Measurements from ENCODE around the gene DPP6. TPM values are rescaled to one million over a fixed set of nuclear protein-coding genes. Genes with fewer than 3 reads are reported as not detected.

The DPP6 gene
- total RNA-seq, 1 experiment from 2014 or later: not detected

GRCh38 chr7:154905146-154905545, 852.9 kb downstream of the DPP6 start:
- no peak for DNase-seq (ENCODE audit: low read depth in 1 of 2, low spot score in 2 of 2)
- H3K27ac ChIP-seq: no peak overlapping the region
- H3K4me1 ChIP-seq (replicated peaks): no peaks in the 10 kb centered on the region
- H3K27me3 ChIP-seq (replicated peaks): 0 out of 2 replicates have a peak, but pooled peaks cover 4% of the 10 kb centered on the region
- no peak overlapping the region for H3K4me3 ChIP-seq
- H3K9me3 ChIP-seq (replicated peaks): no peaks in the 10 kb centered on the region
- H3K36me3 ChIP-seq: no peaks in the 10 kb centered on the region

DNA sequence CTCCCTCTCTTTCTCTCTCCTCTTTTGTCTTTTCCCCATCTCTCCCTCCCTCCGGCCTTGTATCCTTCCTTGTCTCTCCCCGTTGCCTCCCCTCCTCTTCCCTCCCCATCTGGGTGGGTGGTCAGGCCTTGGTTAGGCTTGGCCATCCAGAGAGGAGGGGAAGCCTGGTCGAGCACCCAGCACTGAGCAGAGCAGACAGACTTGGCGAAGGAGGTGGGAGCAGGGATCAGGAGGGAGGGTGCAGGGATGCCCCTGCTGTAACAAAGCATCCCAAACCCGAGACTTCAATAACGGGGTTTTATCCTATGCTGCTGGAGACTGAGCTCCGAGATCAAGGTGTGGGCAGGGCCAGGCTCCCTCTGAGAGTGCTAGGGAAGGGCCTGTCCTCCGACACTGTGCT, 853.4 kb downstream of the DPP6 start:
- no peak for DNase-seq (ENCODE audit: low read depth in 1 of 2, low spot score in 2 of 2)
- 0 out of 2 replicates have a peak, but pooled peaks cover 4% of the 10 kb centered on the region for H3K27me3 ChIP-seq (replicated peaks)
- no peak overlapping the region for H3K4me3 ChIP-seq

DNA sequence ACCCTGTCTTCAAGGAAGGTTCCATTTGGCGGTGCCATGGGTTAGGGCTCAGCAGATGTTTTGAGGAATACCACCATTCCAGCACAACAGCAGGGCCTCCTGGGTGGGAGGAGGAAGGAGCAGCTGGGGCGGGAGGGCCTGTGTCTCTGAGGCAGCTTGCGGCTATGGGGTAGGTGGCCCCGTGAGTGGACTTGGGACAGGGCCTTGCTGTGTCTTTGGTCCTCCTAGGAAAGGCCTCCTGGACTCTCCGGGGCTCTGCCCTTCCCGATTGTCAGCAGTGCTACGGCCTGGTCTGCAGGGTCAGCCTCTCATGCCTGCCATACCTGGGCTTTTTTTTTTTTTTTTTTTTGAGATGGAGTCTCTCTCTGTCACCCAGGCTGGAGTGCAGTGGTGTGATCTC, 854.0 kb downstream of the DPP6 start:
- Histone ChIP-seq H3K4me1 (replicated peaks) (no peaks in the 10 kb centered on the region), H3K9me3 (replicated peaks) (0 out of 2 replicates have a peak, but pooled peaks cover 2% of the 10 kb centered on the region), H3K36me3 (no peaks in the 10 kb centered on the region), H3K27ac (no peak overlapping the region), H3K4me3 (no peak overlapping the region), H3K27me3 (replicated peaks) (0 out of 2 replicates have a peak, but pooled peaks cover 4% of the 10 kb centered on the region)
- DNase-seq (ENCODE audit: low read depth in 1 of 2, low spot score in 2 of 2): no peak

More for the DNA sequence above, 853.4 kb downstream of the DPP6 start:
- H3K36me3 ChIP-seq: no peaks in the 10 kb centered on the region
- H3K9me3 ChIP-seq (replicated peaks): no peaks in the 10 kb centered on the region
- no peaks in the 10 kb centered on the region for H3K4me1 ChIP-seq (replicated peaks)
- H3K27ac ChIP-seq: no peak overlapping the region

GRCh38 chr7:154906736-154907355, 854.6 kb downstream of the DPP6 start:
- Histone ChIP-seq H3K27ac (no peak overlapping the region), H3K9me3 (replicated peaks) (0 out of 2 replicates have a peak, but pooled peaks cover 2% of the 10 kb centered on the region), H3K36me3 (no peaks in the 10 kb centered on the region), H3K4me1 (replicated peaks) (no peaks in the 10 kb centered on the region), H3K4me3 (no peak overlapping the region), H3K27me3 (replicated peaks) (0 out of 2 replicates have a peak, but pooled peaks cover 4% of the 10 kb centered on the region)
- DNase-seq (ENCODE audit: low read depth in 1 of 2, low spot score in 2 of 2): no peak

DNA sequence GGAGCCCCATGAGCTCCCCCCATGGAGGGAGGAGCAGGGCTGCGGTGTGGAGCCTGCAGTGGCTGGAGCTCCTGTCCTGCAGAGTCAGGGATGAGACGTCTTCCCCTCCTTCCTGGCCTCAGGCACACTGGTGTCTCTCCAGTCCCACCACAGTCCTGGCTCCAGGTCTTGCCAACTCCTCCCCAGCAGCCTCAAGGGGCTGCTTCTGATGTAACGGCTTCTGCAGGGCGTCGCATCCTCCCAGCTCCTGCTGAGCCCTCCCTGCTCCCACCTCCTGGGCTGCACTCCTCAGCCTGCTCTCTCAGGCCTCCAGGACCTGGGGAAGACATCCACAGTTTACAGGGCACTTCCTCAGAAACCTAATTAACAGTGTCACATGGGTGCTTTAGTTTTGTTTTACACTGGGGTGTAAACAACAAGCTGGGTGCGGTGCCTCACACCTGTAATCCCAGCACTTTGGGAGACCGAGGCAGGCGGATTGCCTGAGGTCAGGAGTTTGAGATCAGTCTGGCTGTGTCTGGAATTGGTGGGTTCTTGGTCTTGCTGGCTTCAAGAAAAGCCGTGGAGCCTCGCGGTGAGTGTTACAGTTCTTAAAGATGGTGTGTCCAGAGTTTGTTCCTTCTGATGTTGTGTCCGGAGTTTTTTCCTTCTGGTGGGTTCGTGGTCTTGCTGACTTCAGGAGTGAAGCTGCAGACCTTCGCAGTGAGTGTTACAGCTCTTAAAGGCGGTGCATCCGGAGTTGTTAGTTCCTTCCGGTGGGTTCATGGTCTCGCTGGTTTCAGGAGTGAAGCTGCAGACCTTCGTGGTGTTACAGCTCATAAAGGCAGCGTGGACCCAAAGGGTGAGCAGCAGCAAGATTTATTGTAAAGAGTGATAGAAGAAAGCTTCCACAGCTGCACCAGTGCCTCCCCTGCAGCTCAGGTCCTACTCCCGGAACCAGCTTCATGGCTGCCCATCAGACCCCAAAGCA, 855.7 kb downstream of the DPP6 start:
- no peaks in the 10 kb centered on the region for H3K36me3 ChIP-seq
- H3K4me1 ChIP-seq (replicated peaks): no peaks in the 10 kb centered on the region
- 0 out of 2 replicates have a peak, but pooled peaks cover 4% of the 10 kb centered on the region for H3K27me3 ChIP-seq (replicated peaks)
- DNase-seq (ENCODE audit: low read depth in 1 of 2, low spot score in 2 of 2): no peak
- no peak overlapping the region for H3K27ac ChIP-seq
- 0 out of 2 replicates have a peak, but pooled peaks cover 2% of the 10 kb centered on the region for H3K9me3 ChIP-seq (replicated peaks)
- H3K4me3 ChIP-seq: no peak overlapping the region

GRCh38 chr7:154909241-154910105, 857.3 kb downstream of the DPP6 start:
- Histone ChIP-seq H3K9me3 (replicated peaks) (0 out of 2 replicates have a peak, but pooled peaks cover 2% of the 10 kb centered on the region), H3K4me3 (no peak overlapping the region), H3K4me1 (replicated peaks) (no peaks in the 10 kb centered on the region; the same call in 1 of the 2 replicates), H3K27me3 (replicated peaks) (0 out of 2 replicates have a peak, but pooled peaks cover 4% of the 10 kb centered on the region), H3K36me3 (no peaks in the 10 kb centered on the region), H3K27ac (no peak overlapping the region)
- DNase-seq (ENCODE audit: low read depth in 1 of 2, low spot score in 2 of 2): no peak

GRCh38 chr7:154910125-154910524, 857.9 kb downstream of the DPP6 start:
- Histone ChIP-seq H3K4me1 (replicated peaks) (no peaks in the 10 kb centered on the region; the same call in 1 of the 2 replicates), H3K9me3 (replicated peaks) (0 out of 2 replicates have a peak, but pooled peaks cover 2% of the 10 kb centered on the region), H3K27me3 (replicated peaks) (0 out of 2 replicates have a peak, but pooled peaks cover 4% of the 10 kb centered on the region), H3K27ac (no peak overlapping the region), H3K36me3 (no peaks in the 10 kb centered on the region), H3K4me3 (no peak overlapping the region)
- no peak for DNase-seq (ENCODE audit: low read depth in 1 of 2, low spot score in 2 of 2)

DNA sequence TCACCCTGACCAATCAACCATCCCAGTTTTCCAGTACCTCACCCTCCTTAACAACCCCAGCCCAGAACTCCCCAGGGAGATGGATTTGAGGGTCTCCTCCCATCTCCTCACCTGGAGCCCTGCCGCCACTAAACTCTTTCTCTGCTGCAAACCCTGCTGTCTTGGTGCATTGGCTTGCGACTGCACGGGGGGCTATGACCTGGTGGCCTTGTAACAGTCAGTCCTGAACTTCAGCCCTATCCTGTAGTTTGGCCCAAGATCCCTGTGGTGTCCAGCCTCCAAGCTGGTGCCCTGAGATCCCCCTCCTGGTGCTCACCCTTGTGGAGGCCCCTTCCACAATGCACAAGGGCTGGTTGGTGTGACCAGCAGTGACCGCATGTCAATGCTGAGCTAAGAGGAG, 858.8 kb downstream of the DPP6 start:
- DNase-seq (ENCODE audit: low read depth in 1 of 2, low spot score in 2 of 2): no peak
- Histone ChIP-seq H3K27ac (no peak overlapping the region), H3K9me3 (replicated peaks) (0 out of 2 replicates have a peak, but pooled peaks cover 2% of the 10 kb centered on the region), H3K27me3 (replicated peaks) (no peaks in the 10 kb centered on the region), H3K4me3 (no peak overlapping the region), H3K36me3 (no peaks in the 10 kb centered on the region), H3K4me1 (replicated peaks) (no peaks in the 10 kb centered on the region; the same call in 1 of the 2 replicates)

GRCh38 chr7:154911411-154911810, 859.2 kb downstream of the DPP6 start:
- Histone ChIP-seq H3K9me3 (replicated peaks) (0 out of 2 replicates have a peak, but pooled peaks cover 2% of the 10 kb centered on the region), H3K36me3 (no peaks in the 10 kb centered on the region), H3K4me1 (replicated peaks) (no peaks in the 10 kb centered on the region; the same call in 1 of the 2 replicates), H3K4me3 (no peak overlapping the region), H3K27ac (no peak overlapping the region), H3K27me3 (replicated peaks) (no peaks in the 10 kb centered on the region)
- no peak for DNase-seq (ENCODE audit: low read depth in 1 of 2, low spot score in 2 of 2)

DNA sequence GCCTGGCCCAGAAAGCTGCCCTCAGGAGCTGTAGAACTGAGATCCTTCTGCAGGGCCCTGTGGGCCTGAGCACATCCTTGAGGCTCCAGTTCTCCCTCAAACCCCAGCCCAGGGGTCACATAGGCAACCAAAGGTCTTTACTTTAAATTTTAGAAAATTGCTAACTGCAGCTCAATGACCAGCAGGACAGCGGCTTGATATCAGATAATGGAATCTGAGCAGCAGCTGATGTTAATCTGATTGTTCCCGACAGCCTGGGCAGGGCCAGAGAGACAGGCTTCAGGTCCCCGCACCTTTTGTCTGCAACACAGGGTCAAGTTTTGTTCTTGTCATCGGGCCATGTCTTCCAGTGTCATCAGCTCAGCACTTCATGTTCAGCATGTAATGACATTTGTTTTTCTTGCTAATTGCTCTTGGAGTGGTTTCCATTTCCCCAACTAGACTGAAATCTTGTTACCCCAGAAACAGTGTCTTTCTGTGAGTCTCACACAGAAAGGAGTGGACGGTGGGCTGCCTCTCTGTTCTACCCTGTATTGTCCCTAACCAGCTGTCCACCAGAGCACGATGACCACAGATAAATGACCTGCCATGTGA, 859.8 kb downstream of the DPP6 start:
- Histone ChIP-seq H3K4me3 (no peak overlapping the region), H3K27ac (no peak overlapping the region), H3K9me3 (replicated peaks) (0 out of 2 replicates have a peak, but pooled peaks cover 2% of the 10 kb centered on the region), H3K4me1 (replicated peaks) (no peaks in the 10 kb centered on the region; the same call in 1 of the 2 replicates), H3K27me3 (replicated peaks) (no peaks in the 10 kb centered on the region), H3K36me3 (no peaks in the 10 kb centered on the region)
- no peak for DNase-seq (ENCODE audit: low read depth in 1 of 2, low spot score in 2 of 2)

DNA sequence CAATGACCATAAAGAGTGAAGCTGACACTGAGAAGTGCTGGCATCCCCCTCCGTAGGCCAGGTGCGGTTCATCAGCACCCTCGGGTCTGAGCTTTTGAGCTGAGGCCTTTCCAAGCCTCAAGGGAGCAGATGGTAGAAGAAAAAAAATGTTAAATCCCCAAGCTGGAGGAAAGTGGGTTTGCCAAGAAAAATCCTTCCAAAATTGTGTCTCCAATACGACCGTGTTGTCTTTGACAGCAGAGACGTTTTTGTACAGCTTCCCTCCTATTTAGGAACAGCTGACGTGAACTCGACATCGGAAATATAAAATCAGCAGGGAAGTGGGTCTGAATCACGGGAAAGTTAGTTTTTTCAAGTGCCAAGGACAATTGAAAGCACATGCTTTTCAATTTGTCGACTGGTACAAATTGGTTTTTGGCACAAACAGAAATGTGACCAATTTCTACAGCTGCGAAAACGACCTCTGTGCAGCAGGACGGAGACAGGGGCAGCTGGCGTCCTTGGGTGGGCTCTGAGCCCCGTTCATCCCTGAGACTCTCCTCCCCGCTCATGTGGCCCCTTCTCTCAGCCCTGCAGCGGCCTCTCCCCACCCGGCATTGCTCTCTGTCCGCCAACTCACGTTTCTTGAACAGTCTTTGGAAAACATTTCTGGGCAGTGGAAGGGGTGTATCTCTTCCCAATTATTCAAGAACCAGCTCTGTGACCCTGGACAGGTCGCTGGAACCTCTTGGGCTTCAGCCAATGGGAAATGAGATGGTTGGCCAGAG, 860.9 kb downstream of the DPP6 start:
- 0 out of 2 replicates have a peak, but pooled peaks cover 2% of the 10 kb centered on the region for H3K9me3 ChIP-seq (replicated peaks)
- H3K27me3 ChIP-seq (replicated peaks): no peaks in the 10 kb centered on the region
- no peaks in the 10 kb centered on the region for H3K36me3 ChIP-seq
- no peaks in the 10 kb centered on the region; the same call in 1 of the 2 replicates for H3K4me1 ChIP-seq (replicated peaks)
- H3K4me3 ChIP-seq: no peak overlapping the region
- DNase-seq (ENCODE audit: low read depth in 1 of 2, low spot score in 2 of 2): peak in 1 of 2 experiments; percentile 2
- no peak overlapping the region for H3K27ac ChIP-seq

Measured in SJSA1 (cell line).